ENCODE measurements around the gene CSTPP1.
"Not testable (repeated sequence)": the region's sequence is repeated elsewhere in the genome, so short reads cannot be mapped to it uniquely, and the experiment has no call there.

CSTPP1 gene

DNA sequence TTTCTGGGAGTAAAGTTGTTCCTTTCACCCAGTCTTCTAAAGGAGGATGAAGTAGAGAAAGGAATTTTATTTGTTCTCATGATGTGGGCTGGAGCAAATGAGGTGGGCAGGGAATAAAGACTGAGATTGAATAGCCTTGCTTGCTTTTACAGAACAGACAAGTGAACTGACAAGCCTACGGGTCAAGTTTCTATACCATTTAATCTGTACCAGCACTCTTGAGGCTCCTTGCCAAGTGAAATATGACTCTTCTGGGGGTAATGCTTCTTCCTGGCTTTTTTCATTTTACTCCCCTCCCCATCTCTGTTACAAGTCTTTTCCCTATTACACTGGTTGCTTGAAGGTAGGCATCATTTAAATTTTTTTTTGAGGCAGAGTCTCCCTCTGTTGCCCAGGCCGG lies 54.8 kb downstream of the CSTPP1 start:
- DNase-seq (ENCODE audit: low spot score) = no peak

DNA sequence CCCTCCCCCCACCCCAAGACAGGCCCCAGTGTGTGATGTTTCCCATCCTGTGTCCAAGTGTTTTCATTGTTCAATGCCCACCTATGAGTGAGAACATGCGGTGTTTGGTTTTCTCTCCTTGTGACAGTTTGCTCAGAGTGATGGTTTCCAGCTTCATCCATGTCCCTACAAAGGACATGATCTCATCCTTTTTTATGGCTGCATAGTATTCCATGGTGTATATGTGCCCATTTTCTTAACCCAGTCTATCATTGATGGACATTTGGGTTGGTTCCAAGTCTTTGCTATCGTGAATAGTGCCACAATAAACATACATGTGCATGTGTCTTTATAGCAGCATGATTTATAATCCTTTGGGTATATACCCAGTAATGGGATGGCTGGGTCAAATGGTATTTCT lies 55.8 kb downstream of the CSTPP1 start:
- DNase-seq (ENCODE audit: low spot score) = not testable (repeated sequence)

DNA sequence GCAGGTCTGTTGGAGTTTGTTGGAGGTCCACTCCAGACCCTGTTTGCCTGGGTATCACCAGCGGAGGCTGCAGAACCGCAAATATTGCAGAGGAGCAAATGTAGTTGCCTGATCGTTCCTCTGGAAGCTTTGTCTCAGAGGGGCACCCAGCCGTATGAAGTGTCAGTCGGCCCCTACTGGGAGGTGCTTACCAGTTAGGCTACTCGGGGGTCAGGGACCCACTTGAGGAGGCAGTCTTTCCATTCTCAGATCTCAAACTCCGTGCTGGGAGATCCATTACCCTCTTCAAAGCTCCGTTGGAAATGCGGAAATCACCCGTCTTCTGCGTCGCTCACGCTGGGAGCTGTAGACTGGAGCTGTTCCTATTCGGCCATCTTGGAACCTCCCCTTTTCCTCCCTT lies 61.2 kb downstream of the CSTPP1 start:
- DNase-seq (ENCODE audit: low spot score) = not testable (repeated sequence)

DNA sequence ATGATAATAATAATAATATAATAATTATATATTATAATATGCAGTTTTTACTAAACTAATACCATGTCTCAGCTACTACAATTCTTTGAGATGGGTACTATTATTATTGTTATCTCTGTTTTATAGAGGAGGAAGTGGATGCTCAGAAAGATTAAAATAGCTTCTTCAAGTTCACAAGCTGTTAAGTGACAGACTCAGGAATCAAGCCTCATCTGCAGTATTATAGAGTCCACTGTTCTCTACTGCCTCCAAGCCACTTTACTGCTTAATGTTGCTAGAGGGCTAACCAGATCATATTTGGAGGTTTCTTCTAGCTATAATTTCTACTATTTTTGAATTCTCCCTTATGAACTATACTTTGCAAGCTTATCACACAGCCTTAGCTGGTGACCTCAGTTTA lies 62.7 kb downstream of the CSTPP1 start:
- no peak for DNase-seq (ENCODE audit: low spot score)

DNA sequence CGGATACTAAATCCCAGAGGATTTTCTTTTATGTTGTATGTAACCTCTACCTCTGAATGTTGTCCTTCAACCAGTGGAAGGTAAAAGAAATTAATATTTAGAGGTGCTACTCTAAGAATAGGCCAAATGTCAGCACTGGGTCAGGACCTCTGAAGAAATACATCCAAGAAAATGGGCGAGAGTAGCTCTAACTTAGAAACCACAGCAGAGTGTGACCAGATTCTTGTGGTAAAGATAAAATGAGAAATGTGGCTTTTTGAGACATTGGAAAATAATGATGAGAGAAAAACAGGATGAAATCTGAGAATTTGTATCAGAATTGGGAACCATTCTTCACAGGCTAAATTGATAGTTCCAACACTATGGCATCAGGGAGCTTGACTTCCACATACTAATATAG lies 63.5 kb downstream of the CSTPP1 start:
- no peak for DNase-seq (ENCODE audit: low spot score)

DNA sequence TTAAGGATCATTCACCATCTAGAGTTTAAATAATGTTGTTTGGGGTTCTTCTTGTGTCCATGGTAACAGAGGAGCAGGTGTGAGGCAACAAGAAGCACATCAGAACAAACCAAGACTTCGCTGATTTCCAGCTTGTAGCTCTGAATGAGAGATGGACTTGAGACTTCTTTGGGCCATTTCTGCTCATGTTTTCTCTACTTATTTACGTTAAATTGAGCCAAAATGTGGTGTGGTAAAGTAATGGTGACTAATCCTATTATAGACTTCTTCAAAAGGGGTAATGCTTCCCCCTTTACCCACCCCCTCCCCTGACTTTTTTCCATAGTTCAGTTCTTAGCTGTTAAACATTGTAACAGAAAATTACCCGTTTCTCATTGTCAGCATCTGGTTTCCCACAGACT lies 65.2 kb downstream of the CSTPP1 start:
- no peak for DNase-seq (ENCODE audit: low spot score)

DNA sequence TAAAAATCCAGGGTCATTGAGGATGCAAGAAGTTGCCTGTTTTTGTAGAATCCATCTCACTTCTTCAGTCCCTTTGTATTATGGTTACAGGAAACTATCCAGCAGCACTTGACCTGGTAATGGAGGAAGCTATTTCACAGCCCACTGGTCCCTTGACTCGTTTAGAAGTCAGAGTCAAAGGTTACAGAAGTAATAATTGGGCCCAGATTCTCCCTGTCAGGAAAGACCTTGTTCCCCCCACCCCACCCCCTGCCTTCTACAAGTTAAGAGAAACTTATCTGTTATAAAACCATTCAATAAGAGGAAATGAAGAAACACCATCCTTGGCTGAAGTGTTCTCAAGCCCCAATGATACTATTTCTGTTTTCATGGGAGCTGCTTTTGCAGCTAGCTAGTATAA lies 65.8 kb downstream of the CSTPP1 start:
- DNase-seq (ENCODE audit: low spot score) = no peak

DNA sequence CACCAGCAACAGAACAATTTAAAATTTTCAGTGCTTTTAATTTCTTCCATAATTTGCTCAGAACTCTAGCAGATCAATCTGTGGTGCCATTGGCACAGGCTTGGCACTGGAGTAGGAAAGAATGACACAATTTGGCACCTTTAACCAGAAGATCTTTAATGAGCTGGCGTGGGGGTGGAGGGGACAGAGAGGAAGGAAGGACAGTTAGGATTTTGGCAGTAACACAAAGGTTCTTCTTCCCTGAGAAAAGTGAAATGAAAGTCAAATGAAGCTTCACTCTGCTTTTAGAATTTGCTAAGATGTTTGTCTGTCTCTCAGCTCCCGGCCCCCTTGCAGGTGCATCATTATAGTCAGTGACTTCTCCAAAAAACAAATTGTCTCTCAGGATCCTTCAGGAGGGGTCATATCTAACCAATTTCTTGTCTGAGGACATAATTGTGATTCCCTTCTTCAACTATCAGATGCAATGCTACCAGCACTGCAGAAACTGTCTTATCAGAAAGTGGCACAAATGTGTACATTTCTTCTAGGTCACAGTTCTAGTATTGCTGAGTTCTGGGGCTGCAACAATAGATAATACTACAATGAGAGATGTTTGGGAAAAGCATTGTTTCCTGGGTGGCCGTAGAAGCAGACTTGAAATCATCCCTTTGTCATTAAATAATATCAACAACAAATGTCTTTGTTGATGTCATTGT lies 66.8 kb downstream of the CSTPP1 start:
- no peak for DNase-seq (ENCODE audit: low spot score)

DNA sequence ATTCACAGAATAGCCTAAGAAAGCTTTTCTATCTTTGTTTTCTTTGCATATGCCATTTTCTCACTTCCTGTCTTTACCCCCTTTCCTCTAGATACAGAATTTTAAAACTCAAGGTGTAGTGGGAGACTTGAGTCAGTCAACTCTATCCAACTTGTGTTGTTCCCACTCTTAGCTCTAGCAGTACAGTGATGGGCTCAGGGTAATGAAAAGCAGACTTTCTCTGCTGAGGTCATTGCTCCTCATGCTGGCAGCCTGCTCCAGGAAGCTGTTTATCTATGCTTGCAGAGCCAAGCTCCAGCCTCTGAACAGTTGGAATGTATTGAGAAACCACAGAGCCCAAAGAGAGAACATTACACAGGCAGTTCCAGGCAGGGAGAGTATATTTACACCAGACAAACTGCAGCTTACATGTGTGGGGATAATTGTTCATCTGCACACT lies 68.1 kb downstream of the CSTPP1 start:
- DNase-seq (ENCODE audit: low spot score) = no peak

DNA sequence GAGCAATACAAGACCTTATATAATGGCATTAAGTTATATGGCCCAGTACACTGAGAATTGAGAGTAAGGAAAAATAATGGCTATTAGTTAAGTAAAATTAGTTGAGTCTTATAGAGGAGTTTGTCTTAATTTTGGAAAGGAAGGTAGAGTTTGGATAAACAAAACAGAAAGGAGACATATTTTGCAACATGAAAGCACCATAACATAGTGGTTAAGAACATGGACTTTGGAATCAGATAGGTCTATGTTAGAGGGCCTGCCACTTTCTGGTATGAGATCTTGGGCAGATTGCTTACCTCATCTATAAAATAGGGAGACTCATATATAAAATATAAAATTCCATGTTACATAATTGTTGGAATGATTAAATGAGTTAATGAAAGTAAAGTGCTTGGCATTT lies 68.9 kb downstream of the CSTPP1 start:
- no peak for DNase-seq (ENCODE audit: low spot score)

DNA sequence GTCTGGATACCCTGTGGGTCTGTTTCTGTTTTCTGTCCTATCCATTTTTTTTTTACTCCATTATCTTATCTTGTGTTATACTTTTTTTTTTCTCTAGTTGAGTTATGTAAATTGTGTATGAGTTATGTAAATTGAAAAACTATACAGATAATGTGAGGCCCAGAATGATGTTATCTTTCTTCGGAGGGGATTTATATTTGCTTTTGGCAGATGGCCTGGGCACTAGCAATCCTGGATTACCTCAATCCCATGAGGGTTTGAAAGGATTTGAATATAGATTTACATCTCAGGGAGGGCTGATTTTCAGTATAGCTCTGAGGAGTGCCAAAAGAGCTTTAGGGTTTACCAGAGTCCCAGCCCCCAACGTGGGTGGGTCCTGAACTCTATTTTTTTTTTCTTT lies 71.0 kb downstream of the CSTPP1 start:
- no peak for DNase-seq (ENCODE audit: low spot score)

DNA sequence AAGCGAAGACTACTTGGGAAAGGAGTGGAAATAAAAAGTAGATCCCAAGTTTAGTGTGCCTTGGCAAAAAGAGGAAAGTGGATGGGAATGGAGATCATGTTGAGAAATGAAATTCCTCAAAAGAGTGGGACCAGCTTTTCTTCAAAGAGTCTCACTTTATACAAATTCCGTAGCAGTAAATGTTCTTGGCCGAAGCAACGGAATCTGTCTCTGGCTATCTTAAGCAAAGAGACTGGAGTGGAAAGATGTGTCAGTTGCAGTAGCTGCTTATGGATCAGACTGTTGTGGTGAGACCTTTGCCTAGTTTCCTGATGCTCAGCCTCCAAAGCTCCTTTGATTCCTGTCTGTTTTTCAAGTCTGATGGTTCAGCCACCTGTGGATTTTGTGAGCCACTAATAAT lies 73.6 kb downstream of the CSTPP1 start:
- no peak for DNase-seq (ENCODE audit: low spot score)

DNA sequence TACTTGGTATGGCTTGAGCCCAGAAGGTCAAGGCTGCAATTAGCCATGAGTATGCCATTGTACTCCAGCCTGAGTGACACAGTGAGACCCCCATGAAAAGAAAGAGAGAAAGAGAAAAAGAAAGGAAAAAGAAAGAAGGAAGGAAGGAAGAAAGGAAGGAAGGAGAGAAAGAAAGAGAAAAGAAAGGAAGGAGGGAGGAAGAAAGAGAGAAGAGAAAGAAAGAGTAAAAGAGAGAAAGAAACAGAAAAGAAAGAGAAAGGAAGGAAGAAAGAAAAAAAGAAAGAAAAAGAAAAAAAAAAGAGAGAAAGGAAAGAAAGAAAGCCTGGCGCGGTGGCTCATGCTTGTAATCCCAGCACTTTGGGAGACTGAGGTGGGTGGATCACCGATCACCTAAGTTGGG lies 77.5 kb downstream of the CSTPP1 start:
- DNase-seq (ENCODE audit: low spot score) = no peak

DNA sequence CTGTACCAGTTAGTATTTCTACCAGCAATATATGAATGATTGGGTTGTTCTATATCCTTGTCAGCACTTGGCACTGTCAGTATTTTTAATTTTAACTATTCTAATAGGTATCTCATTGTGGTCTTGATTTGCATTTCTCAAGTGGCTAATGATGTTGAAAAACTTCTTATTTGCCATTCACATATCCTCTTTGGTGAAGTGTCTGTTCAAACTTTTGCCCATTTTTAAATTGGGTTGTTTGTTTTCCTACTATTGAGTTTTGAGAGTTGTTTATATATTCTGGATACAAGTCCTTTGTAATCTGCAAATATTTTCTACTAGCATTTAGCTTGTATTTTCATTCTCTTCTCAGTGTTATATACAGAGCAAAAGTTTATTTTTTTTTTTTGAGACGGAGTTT lies 82.1 kb downstream of the CSTPP1 start:
- no peak for DNase-seq (ENCODE audit: low spot score)

DNA sequence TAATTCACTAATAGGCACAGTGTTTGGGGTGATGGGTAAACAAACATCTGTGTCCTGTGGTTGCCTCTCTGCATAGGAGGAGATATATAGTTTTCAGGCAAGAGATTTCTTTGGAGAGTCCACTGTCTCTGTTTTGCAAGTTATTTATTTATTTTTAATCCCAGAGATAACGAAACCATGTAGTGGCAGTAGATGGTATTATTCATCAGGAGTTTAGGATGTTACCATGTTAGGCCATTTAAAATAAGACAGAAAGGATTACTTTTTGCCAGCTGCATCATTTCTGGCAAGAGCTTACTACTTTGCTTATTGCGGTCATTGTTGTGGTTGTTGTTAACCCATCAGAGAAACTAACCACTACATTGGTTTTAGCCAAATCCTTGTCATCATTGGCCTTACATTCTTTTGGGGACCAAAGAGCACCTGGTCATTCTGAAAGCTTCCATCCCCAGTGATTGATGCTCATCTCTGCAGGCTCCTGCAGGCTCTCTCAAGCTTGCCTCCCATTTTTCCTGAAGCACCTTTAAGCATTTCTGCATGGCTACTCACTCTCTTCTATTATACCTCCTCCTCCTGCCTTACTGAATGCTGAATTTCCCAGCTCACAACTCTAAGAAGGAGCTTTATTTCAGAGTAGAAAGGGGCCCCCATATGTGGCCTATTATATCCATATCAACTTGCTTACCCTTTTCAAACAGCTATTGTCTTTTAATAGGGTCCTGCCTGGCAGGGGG lies 84.4 kb downstream of the CSTPP1 start:
- no peak for DNase-seq (ENCODE audit: low spot score)

DNA sequence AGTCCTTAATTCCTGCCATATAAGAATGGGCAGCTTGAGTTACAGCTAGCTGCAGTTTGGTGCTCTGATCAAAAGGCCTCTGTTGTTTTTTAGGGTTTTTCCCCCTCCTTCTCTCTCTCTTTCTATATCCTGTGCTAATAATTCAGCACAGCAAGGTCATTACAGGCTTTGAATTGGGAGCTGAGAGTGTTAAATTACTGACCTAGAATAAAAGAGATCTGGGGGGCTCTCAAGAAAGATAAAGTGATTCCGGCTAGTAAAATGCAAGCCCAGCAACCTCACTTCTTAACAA lies 84.9 kb downstream of the CSTPP1 start:
- no peak for DNase-seq (ENCODE audit: low spot score)

DNA sequence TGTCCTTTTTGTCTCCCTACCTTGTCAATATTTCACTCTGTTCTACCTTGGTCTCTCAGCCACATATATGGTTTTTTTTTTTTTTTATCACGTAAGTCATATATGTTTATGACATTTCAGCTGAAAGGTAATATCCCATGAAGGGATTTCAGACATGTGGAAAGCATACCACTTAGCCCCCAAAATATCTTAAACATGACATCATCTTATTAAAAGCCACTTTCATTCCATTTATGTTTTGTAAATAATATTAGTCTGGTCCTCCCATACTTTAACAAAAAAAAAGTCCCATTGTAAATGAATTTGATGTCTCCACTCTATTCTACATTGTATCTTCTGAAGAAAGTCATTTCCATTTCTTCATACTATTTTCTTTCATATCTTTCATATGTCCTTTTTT lies 85.4 kb downstream of the CSTPP1 start:
- DNase-seq (ENCODE audit: low spot score) = no peak

DNA sequence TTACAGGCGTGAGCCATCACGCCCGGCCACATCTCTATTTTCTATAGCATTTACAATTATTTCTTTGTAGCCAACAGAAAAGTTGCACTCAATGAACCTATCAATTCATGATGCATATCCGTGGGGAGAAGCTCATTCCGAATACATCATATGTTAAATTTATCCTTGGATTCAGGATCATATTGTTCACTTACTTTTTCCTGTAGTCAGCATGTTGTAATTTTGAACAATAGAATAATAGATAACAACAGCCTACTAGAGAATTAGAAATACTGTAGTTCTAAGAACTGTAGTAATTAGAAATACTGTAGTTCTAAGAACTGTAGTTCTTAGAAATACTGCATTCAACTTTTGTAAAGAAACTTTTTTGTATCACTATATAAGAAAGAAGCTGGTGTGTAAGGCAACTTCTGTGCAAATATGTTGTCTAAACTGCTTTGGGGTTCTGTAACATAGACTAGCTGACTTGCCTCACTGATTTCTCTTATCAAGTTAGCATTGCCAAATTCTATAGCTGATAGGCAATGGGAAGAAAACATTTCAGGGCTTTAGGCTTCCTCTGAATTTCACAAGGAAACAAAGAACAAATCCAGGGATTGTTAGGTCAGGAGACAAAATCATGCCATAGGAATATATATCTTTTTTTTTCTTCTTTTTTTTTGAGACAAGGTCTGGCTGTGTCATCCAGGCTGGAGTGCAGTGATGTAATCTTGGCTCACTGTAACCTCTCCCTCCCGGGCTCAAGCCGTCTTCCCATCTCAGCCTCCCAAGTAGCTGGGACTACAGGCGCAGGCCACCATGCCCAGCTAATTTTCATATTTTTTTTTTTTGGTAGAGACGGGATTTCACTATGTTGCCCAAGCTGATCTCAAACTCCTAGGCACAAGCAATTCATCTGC lies 91.9 kb downstream of the CSTPP1 start:
- no peak for DNase-seq (ENCODE audit: low spot score)

DNA sequence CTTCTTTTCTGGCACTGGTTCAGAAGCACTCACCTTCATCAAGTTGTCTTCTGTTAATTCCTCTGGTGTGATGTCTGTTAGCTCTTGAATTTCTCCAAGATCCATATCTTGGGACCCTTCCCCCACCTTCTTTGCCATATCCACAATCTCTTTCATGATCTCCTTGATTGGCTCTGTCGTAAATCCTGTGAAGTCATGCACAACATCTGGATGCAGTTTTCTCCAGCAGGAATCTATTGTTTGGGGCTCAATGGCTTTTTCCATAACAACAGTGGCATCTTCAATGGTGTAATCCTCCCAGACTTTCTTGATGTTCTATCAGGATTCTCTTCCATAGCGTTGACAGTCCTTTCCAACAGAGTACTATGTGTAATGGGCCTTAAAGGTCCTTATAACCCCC lies 96.9 kb downstream of the CSTPP1 start:
- no peak for DNase-seq (ENCODE audit: low spot score)

DNA sequence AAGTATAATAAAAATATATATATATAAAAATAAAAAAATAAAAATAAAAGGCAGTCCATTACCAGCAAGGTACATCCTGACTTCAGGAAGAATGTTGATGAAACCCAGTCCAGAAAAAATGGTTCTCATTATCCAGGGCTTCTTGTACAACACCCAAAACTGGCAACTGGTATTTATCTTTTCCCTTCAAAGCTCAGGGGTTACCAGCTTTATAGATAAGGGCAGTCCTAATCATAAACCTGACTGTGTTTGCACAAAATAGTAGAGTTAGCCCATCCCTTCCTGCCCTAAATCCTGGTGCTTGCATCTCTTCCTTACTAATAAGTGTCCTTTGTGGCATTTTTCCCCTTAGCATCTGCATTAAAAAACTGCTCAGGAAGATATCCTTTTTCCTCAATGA lies 97.5 kb downstream of the CSTPP1 start:
- no peak for DNase-seq (ENCODE audit: low spot score)

DNA sequence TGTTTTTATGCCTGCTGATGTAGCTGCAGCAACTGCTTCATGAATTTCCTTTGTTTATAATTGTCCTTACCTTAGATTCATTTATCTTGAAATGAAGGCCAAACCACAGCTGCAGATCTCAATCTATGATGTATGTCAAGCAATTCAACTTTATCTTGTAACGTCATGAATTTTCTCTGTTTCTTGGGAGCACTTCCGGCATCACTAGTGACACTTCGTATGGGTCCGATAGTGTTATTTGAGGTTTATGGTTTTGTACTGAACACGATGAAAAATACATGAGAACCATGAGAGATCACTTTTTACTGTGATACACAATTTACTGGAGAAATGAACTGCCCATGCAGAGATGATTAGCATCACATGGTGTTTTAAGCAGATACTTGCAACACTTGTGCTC lies 98.5 kb downstream of the CSTPP1 start:
- no peak for DNase-seq (ENCODE audit: low spot score)

DNA sequence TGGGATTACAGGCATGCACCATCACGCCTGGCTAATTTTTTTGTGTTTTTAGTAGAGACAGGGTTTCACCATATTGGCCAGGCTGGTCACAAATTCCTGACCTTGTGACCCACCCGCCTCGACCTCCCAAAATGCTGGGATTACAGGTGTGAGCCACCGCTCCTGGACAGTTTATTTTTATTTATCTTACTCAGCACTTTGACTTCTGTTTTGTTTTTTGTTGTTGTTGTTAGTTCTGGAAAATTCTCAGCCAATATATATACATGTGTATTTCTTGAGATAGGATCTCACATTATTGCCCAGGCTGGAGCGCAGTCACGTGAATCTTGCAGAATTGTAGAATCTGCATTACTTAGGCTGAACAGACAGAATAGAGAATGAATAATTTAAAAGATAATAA lies 107.6 kb downstream of the CSTPP1 start:
- no peak for DNase-seq (ENCODE audit: low spot score)

DNA sequence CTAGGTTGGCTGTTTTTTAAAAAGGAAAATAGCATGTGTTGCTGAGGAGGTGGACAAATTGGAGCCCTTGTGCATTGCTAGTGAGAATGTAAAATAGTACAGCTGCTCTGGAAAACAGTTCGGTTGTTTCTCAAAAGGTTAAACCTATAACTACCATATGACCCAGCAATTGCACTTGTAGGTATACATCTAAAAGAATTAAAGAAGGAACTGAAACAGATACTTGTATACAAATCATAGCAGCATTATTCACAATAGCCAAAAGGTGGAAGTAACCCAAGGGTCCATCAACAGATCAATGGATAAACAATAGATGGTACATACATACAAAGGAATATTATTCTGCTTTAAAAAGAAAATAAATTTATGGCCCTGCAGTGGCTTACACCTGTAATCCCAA lies 111.4 kb downstream of the CSTPP1 start:
- no peak for DNase-seq (ENCODE audit: low spot score)

Data from LoVo (cell line).